HepG2 (cell line): ENCODE results near the gene ZNF341. TPM values are rescaled to one million over a fixed set of nuclear protein-coding genes. Genes with fewer than 3 reads are reported as not detected.

Experiments used
- ATF2 ChIP-seq: sonication (generic); formaldehyde crosslinking; IDR thresholded peaks from 2 replicates; pipeline ENCODE4 v1.4.0; 2020; ENCODE audit warnings: missing genetic modification reagents
- CREB1 ChIP-seq, 2 experiments: fragments of 450-650 bp in 1 of 2; IDR thresholded peaks; 2 replicates each; pipeline ENCODE4 v1.6.1; 2016 to 2017; ENCODE audit warnings: control low read depth in 1 of 2, mild to moderate bottlenecking in 1 of 2, missing compliant biosample characterization in 1 of 2, missing genetic modification characterization in 1 of 2
- EHMT2 ChIP-seq: fragments of 200-600 bp; sonication (generic); IDR thresholded peaks from 2 replicates; pipeline ENCODE4 v1.7.0; 2017; ENCODE audit warnings: antibody characterized with exemption, low read depth, low read length, borderline replicate concordance
- HNRNPL ChIP-seq: fragments of 200-400 bp; formaldehyde crosslinking; IDR thresholded peaks from 2 replicates; pipeline ENCODE4 v1.6.1; 2017; ENCODE audit warnings: mild to moderate bottlenecking, low read depth, low read length
- MAZ ChIP-seq, 2 experiments: sonication (generic) in 1 of 2; formaldehyde crosslinking in 1 of 2; IDR thresholded peaks; 2 replicates each; pipeline versions ENCODE4 v1.5.0 to v1.6.1; 2012 to 2020; ENCODE audit warnings: low read depth in 2 of 2, mild to moderate bottlenecking in 2 of 2, borderline replicate concordance in 1 of 2, improper control_type of control experiment in 1 of 2, low read length in 1 of 2, missing genetic modification reagents in 1 of 2, moderate library complexity in 1 of 2
- SOX6 ChIP-seq, 2 experiments: fragments of 450-650 bp in 1 of 2; sonication (generic) in 1 of 2; formaldehyde crosslinking in 1 of 2; IDR thresholded peaks; 2 replicates each; pipeline versions ENCODE4 v1.4.0 to v1.6.1; 2017 to 2020; ENCODE audit warnings: antibody characterized with exemption in 1 of 2, mild to moderate bottlenecking in 1 of 2, missing genetic modification reagents in 1 of 2
- THAP8 ChIP-seq: sonication (generic); formaldehyde crosslinking; IDR thresholded peaks from 2 replicates; pipeline ENCODE4 v1.5.1; 2020; ENCODE audit warnings: missing genetic modification reagents, mild to moderate bottlenecking, borderline replicate concordance
- THAP9 ChIP-seq: sonication (generic); formaldehyde crosslinking; IDR thresholded peaks from 2 replicates; pipeline ENCODE4; 2020; ENCODE audit warnings: missing genetic modification reagents, mild to moderate bottlenecking, borderline replicate concordance
- ZNF256 ChIP-seq: sonication (generic); formaldehyde crosslinking; conservative IDR thresholded peaks from 2 replicates; pipeline ENCODE4 v1.4.0; 2020; ENCODE audit warnings: missing genetic modification reagents
- ZNF460 ChIP-seq: sonication (generic); formaldehyde crosslinking; IDR thresholded peaks from 2 replicates; pipeline ENCODE4 v1.5.1; 2020; ENCODE audit warnings: missing genetic modification reagents, mild to moderate bottlenecking, borderline replicate concordance
- ZNF639 ChIP-seq: conservative IDR thresholded peaks from 2 replicates; pipeline ENCODE4 v1.6.1; 2018; ENCODE audit warnings: missing genetic modification reagents
- ZNF710 ChIP-seq: sonication (generic); formaldehyde crosslinking; IDR thresholded peaks from 2 replicates; pipeline ENCODE4 v1.5.0; 2020; ENCODE audit warnings: mild to moderate bottlenecking, missing genetic modification reagents, borderline replicate concordance
- polyA plus RNA-seq, 8 experiments: library from polyadenylated mRNA; depleted of rRNA in 3 of 8; stranded (reverse) in 7 of 8; unstranded in 1 of 8; fragments of >200 nt; fragmentation: Illumina TruSeq in 4 of 8; extraction: Trizol in 4 of 8; gene quantifications; 2 replicates each; pipeline versions ENCODE4 v1.2.1 to v1.2.3, GENCODE V29; 2011 to 2016; ENCODE audit warnings: low read depth in 4 of 8, missing spikeins in 1 of 8, mixed read lengths in 1 of 8; ENCODE audit not compliant: insufficient read depth in 1 of 8
- total RNA-seq, 5 experiments: library from RNA; depleted of rRNA; stranded (reverse); fragments of >200 nt; fragmentation: Illumina TruSeq; extraction: Trizol; gene quantifications; 2 replicates each; pipeline ENCODE4 v1.2.3, GENCODE V29; 2016; ENCODE audit warnings: low read depth in 1 of 5

The ZNF341 gene
- total and polyA plus RNA-seq, 2 of the 13 experiments (the other 11 are each of a cell fraction or from before 2014, with no cell fraction given), result 1.1 to 2.2 TPM

- no peak for TF ChIP-seq SOX6 (IDR thresholded peaks at IDR 0.05)
- peak; percentile 84 for TF ChIP-seq SOX6 (CRISPR knock-in tag; IDR thresholded peaks at IDR 0.05)
- no peak for TF ChIP-seq ZNF460 (CRISPR knock-in tag)
- no peak for TF ChIP-seq MAZ (IDR thresholded peaks at IDR 0.05; ENCODE audit: borderline replicate concordance, low read depth, low read length)
- peak; percentile 65; the same call in 1 of the 2 replicates for TF ChIP-seq MAZ (CRISPR knock-in tag; IDR thresholded peaks at IDR 0.05; ENCODE audit: low read depth)
- no peak for TF ChIP-seq HNRNPL
- TF ChIP-seq CREB1 (IDR thresholded peaks at IDR 0.05), result no peak
- TF ChIP-seq CREB1 (CRISPR knock-in tag; IDR thresholded peaks at IDR 0.05), result peak; percentile 66; the same call in 1 of the 2 replicates
- 0 out of 2 replicates have a peak, but pooled peaks have one; percentile 19 for TF ChIP-seq ZNF710 (CRISPR knock-in tag)
- peak; percentile 47 for TF ChIP-seq ATF2 (CRISPR knock-in tag)
- no peak for TF ChIP-seq THAP9 (CRISPR knock-in tag)
- TF ChIP-seq ZNF639 (CRISPR knock-in tag), result 0 out of 2 replicates have a peak, but pooled peaks have one; percentile 31
- no peak for TF ChIP-seq ZNF256 (CRISPR knock-in tag)
- 0 out of 2 replicates have a peak, but pooled peaks have one; percentile 18 for TF ChIP-seq EHMT2
- no peak for TF ChIP-seq THAP8 (CRISPR knock-in tag)
Measured at GRCh38 chr20:33733654-33734576, 2.1 kb downstream of the ZNF341 start (continued).
